ENCODE results near the gene CROCC2. TPM values are rescaled to one million over a fixed set of nuclear protein-coding genes. Genes with fewer than 3 reads are reported as not detected.

Gene CROCC2
- total and polyA plus RNA-seq, 2 of the 13 experiments (the other 11 are each of a cell fraction or from before 2014, with no cell fraction given): not detected

- TF ChIP-seq HNF1A (IDR thresholded peaks at IDR 0.05; ENCODE audit: low read depth) (no peak), HNF1A (CRISPR knock-in tag; IDR thresholded peaks at IDR 0.05; ENCODE audit: borderline replicate concordance) (no peak), ZNF503 (CRISPR knock-in tag; IDR thresholded peaks at IDR 0.05) (no peak), NRL (CRISPR knock-in tag; IDR thresholded peaks at IDR 0.05; ENCODE audit: borderline replicate concordance) (0 out of 2 replicates have a peak, but pooled peaks have one; percentile 11), RBM39 (IDR thresholded peaks at IDR 0.05; ENCODE audit: low read depth, low read length, poor library complexity, severe bottlenecking) (no peak), MED13 (CRISPR knock-in tag; IDR thresholded peaks at IDR 0.05) (no peak), ZNF24 (IDR thresholded peaks at IDR 0.05) (no peak), CAMTA2 (CRISPR knock-in tag; IDR thresholded peaks at IDR 0.05; ENCODE audit: borderline replicate concordance) (0 out of 2 replicates have a peak, but pooled peaks have one; percentile 23), ZNF652 (CRISPR knock-in tag; IDR thresholded peaks at IDR 0.05; ENCODE audit: borderline replicate concordance, low read depth) (no peak), ZNF558 (CRISPR knock-in tag; IDR thresholded peaks at IDR 0.05; ENCODE audit: borderline replicate concordance) (no peak), ZNF761 (CRISPR knock-in tag; conservative IDR thresholded peaks at IDR 0.05) (peak; percentile 56; the same call in 1 of the 2 replicates), THAP11 (CRISPR knock-in tag; IDR thresholded peaks at IDR 0.05) (0 out of 2 replicates have a peak, but pooled peaks have one; percentile 41), PHB2 (IDR thresholded peaks at IDR 0.05; ENCODE audit: partially characterized antibody) (no peak), IRX3 (CRISPR knock-in tag; IDR thresholded peaks at IDR 0.05; ENCODE audit: borderline replicate concordance, low read depth) (no peak), HOXA5 (CRISPR knock-in tag; IDR thresholded peaks at IDR 0.05) (no peak), ZNF33B (CRISPR knock-in tag; IDR thresholded peaks at IDR 0.05) (0 out of 2 replicates have a peak, but pooled peaks have one; percentile 16), ZNF256 (CRISPR knock-in tag; conservative IDR thresholded peaks at IDR 0.05) (no peak)
Observed at GRCh38 chr2:240913810-240914644, 7.9 kb downstream of the CROCC2 start (continued).

Data from HepG2 (cell line).